Measurements from ENCODE around the gene HSDL2.
"Not testable (repeated sequence)": the region's sequence is repeated elsewhere in the genome, so short reads cannot be mapped to it uniquely, and the experiment has no call there.

Gene HSDL2

GRCh38 chr9:112382501-112383364 lies 2.8 kb downstream of the HSDL2 start:
- Histone ChIP-seq H3K4me2 (ENCODE audit: low read length) (no peak overlapping the region), H3K27me3 (ENCODE audit: control insufficient read depth, insufficient read depth, low read length) (no peaks in the 10 kb centered on the region), H2AFZ (no peak overlapping the region), H3K9ac (no peak overlapping the region), H3K36me3 (ENCODE audit: control insufficient read depth, insufficient read depth, low read length) (no peaks in the 10 kb centered on the region), H3K27ac (no peak overlapping the region), H3K9me3 (ENCODE audit: control insufficient read depth, low read length) (no peaks in the 10 kb centered on the region), H3K79me2 (no peaks in the 10 kb centered on the region), H3K4me3 (ENCODE audit: low read depth, low read length) (no peak overlapping the region), H3K4me1 (no peaks in the 10 kb centered on the region)
- TF ChIP-seq CTCF (IDR thresholded peaks at IDR 0.05), result no peak

- H3K27ac ChIP-seq, result no peak overlapping the region
- H3K4me3 ChIP-seq (ENCODE audit: low read depth, low read length), result no peak overlapping the region
- H3K36me3 ChIP-seq (ENCODE audit: control insufficient read depth, insufficient read depth, low read length), result no peaks in the 10 kb centered on the region
- no peaks in the 10 kb centered on the region for H3K9me3 ChIP-seq (ENCODE audit: control insufficient read depth, low read length)
- no peaks in the 10 kb centered on the region for H3K27me3 ChIP-seq (ENCODE audit: control insufficient read depth, insufficient read depth, low read length)
- H3K4me2 ChIP-seq (ENCODE audit: low read length), result no peak overlapping the region
- no peak overlapping the region for H3K9ac ChIP-seq
- no peaks in the 10 kb centered on the region for H3K4me1 ChIP-seq
- TF ChIP-seq CTCF (IDR thresholded peaks at IDR 0.05), result no peak
- H2AFZ ChIP-seq, result no peak overlapping the region
- H3K79me2 ChIP-seq, result no peaks in the 10 kb centered on the region
Observed at GRCh38 chr9:112384219-112384618, 4.3 kb downstream of the HSDL2 start.

GRCh38 chr9:112384690-112385089 lies 4.8 kb downstream of the HSDL2 start:
- Histone ChIP-seq H3K9ac (no peak overlapping the region), H3K27me3 (ENCODE audit: control insufficient read depth, insufficient read depth, low read length) (no peaks in the 10 kb centered on the region), H2AFZ (no peak overlapping the region), H3K9me3 (ENCODE audit: control insufficient read depth, low read length) (no peaks in the 10 kb centered on the region), H3K79me2 (no peaks in the 10 kb centered on the region), H3K4me3 (ENCODE audit: low read depth, low read length) (no peak overlapping the region), H3K36me3 (ENCODE audit: control insufficient read depth, insufficient read depth, low read length) (no peaks in the 10 kb centered on the region), H3K4me2 (ENCODE audit: low read length) (no peak overlapping the region), H3K4me1 (no peaks in the 10 kb centered on the region), H3K27ac (no peak overlapping the region)
- TF ChIP-seq CTCF (IDR thresholded peaks at IDR 0.05), result no peak

GRCh38 chr9:112387115-112387514 lies 7.2 kb downstream of the HSDL2 start:
- H2AFZ ChIP-seq, result no peak overlapping the region
- no peak for TF ChIP-seq CTCF (IDR thresholded peaks at IDR 0.05)

GRCh38 chr9:112389897-112390296 lies 10.0 kb downstream of the HSDL2 start:
- not testable (repeated sequence) for H3K9me3 ChIP-seq (ENCODE audit: control insufficient read depth, low read length); H3K4me3 ChIP-seq (ENCODE audit: low read depth, low read length); H3K4me1 ChIP-seq; H3K27me3 ChIP-seq (ENCODE audit: control insufficient read depth, insufficient read depth, low read length); H2AFZ ChIP-seq; H3K27ac ChIP-seq; H3K36me3 ChIP-seq (ENCODE audit: control insufficient read depth, insufficient read depth, low read length); H3K79me2 ChIP-seq; H3K4me2 ChIP-seq (ENCODE audit: low read length); H3K9ac ChIP-seq

More at GRCh38 chr9:112387115-112387514, 7.2 kb downstream of the HSDL2 start:
- H3K36me3 ChIP-seq (ENCODE audit: control insufficient read depth, insufficient read depth, low read length), result no peaks in the 10 kb centered on the region
- H3K79me2 ChIP-seq, result no peaks in the 10 kb centered on the region
- no peak overlapping the region for H3K27ac ChIP-seq
- H3K4me2 ChIP-seq (ENCODE audit: low read length), result no peak overlapping the region
- H3K9ac ChIP-seq, result no peak overlapping the region
- H3K9me3 ChIP-seq (ENCODE audit: control insufficient read depth, low read length), result no peaks in the 10 kb centered on the region
- H3K4me1 ChIP-seq, result no peaks in the 10 kb centered on the region
- no peak overlapping the region for H3K4me3 ChIP-seq (ENCODE audit: low read depth, low read length)
- H3K27me3 ChIP-seq (ENCODE audit: control insufficient read depth, insufficient read depth, low read length), result no peaks in the 10 kb centered on the region

- not testable (repeated sequence) for H3K27me3 ChIP-seq (ENCODE audit: control insufficient read depth, insufficient read depth, low read length); H3K79me2 ChIP-seq; H3K4me1 ChIP-seq; H3K4me3 ChIP-seq (ENCODE audit: low read depth, low read length); H3K36me3 ChIP-seq (ENCODE audit: control insufficient read depth, insufficient read depth, low read length); H2AFZ ChIP-seq; H3K9me3 ChIP-seq (ENCODE audit: control insufficient read depth, low read length); H3K9ac ChIP-seq; H3K27ac ChIP-seq; H3K4me2 ChIP-seq (ENCODE audit: low read length)
Observed at GRCh38 chr9:112391936-112392560, 12.1 kb downstream of the HSDL2 start.

GRCh38 chr9:112393146-112393545 lies 13.2 kb downstream of the HSDL2 start:
- not testable (repeated sequence) for H2AFZ ChIP-seq; H3K9me3 ChIP-seq (ENCODE audit: control insufficient read depth, low read length); H3K36me3 ChIP-seq (ENCODE audit: control insufficient read depth, insufficient read depth, low read length); H3K27me3 ChIP-seq (ENCODE audit: control insufficient read depth, insufficient read depth, low read length); H3K4me2 ChIP-seq (ENCODE audit: low read length); H3K27ac ChIP-seq; H3K9ac ChIP-seq; H3K4me1 ChIP-seq; H3K79me2 ChIP-seq; H3K4me3 ChIP-seq (ENCODE audit: low read depth, low read length)
